Neural cell (in vitro differentiated cells): Measurements from ENCODE around the gene TTPAL. TPM values are rescaled to one million over a fixed set of nuclear protein-coding genes. Genes with fewer than 3 reads are reported as not detected.

Experiments
- H2AFZ ChIP-seq: fragments of 200-600, 300-800 bp; sonication (generic), shearing (Covaris generic); 2 replicates; pipeline ENCODE4 v1.6.0; 2014; ENCODE audit warnings: low read depth, mild to moderate bottlenecking, antibody characterized with exemption, low read length, moderate library complexity
- H3F3A ChIP-seq: fragments of 200-600 bp; shearing (Covaris generic); 2 replicates; pipeline ENCODE4 v1.6.1; 2016; ENCODE audit warnings: mild to moderate bottlenecking, moderate library complexity, mixed read lengths, antibody characterized with exemption, low read length; ENCODE audit not compliant: insufficient read depth, poor library complexity, severe bottlenecking
- H3K27ac ChIP-seq: fragments of 200-600, 300-800 bp; sonication (generic), shearing (Covaris generic); 2 replicates; pipeline ENCODE4 v1.5.1; 2014; ENCODE audit warnings: mild to moderate bottlenecking, low read length, moderate library complexity
- H3K27me3 ChIP-seq: fragments of 300-800, 200-600 bp; sonication (generic), shearing (Covaris generic); 2 replicates; pipeline ENCODE4 v1.6.0; 2014; ENCODE audit warnings: mild to moderate bottlenecking, low read depth, low read length, moderate library complexity; ENCODE audit not compliant: insufficient read depth
- H3K36me3 ChIP-seq: fragments of 300-800, 200-600 bp; sonication (generic), shearing (Covaris generic); 2 replicates; pipeline ENCODE4 v1.5.1; 2014; ENCODE audit warnings: mild to moderate bottlenecking, antibody characterized with exemption, low read length, moderate library complexity; ENCODE audit not compliant: insufficient read depth
- H3K4me2 ChIP-seq: fragments of 300-800, 200-600 bp; sonication (generic), shearing (Covaris generic); 2 replicates; pipeline ENCODE4 v1.6.0; 2014; ENCODE audit warnings: mild to moderate bottlenecking, low read length
- H3K4me3 ChIP-seq: fragments of 300-800, 200-600 bp; sonication (generic), shearing (Covaris generic); 2 replicates; pipeline ENCODE4 v1.5.1; 2014; ENCODE audit warnings: mild to moderate bottlenecking, low read length, moderate library complexity
- H3K79me2 ChIP-seq: fragments of 200-600 bp; shearing (Covaris generic); replicated peaks from 2 replicates; pipeline ENCODE4 v1.6.0; 2014; ENCODE audit warnings: mild to moderate bottlenecking, low read length, moderate library complexity; ENCODE audit not compliant: insufficient read depth
- H3K9ac ChIP-seq: fragments of 300-800, 200-600 bp; sonication (generic), shearing (Covaris generic); 2 replicates; pipeline ENCODE4 v1.6.1; 2016; ENCODE audit warnings: mild to moderate bottlenecking, low read length, mixed read lengths
- H3K9me2 ChIP-seq: fragments of 200-600 bp; shearing (Covaris generic); 2 replicates; pipeline ENCODE4 v1.6.1; 2016; ENCODE audit warnings: mild to moderate bottlenecking, low read length, mixed read lengths; ENCODE audit not compliant: insufficient read depth
- H3K9me3 ChIP-seq: fragments of 200-600, 300-800 bp; sonication (generic), shearing (Covaris generic); 2 replicates; pipeline ENCODE4 v1.6.1; 2016; ENCODE audit warnings: mild to moderate bottlenecking, mixed run types, low read length, moderate library complexity, mixed read lengths
- H4K20me1 ChIP-seq: fragments of 200-600 bp; shearing (Covaris generic); 2 replicates; pipeline ENCODE4 v1.6.1; 2016; ENCODE audit warnings: mild to moderate bottlenecking, mixed run types; ENCODE audit not compliant: insufficient read depth
- EP300 ChIP-seq: fragments of 450-650 bp; conservative IDR thresholded peaks from 2 replicates; pipeline ENCODE4 v1.6.1; 2014; ENCODE audit warnings: antibody characterized with exemption, mild to moderate bottlenecking, moderate library complexity; ENCODE audit not compliant: poor library complexity, severe bottlenecking
- EZH2 ChIP-seq: fragments of 200-600, 300-800 bp; shearing (Covaris generic), sonication (generic); IDR thresholded peaks from 2 replicates; pipeline ENCODE4 v1.6.1; 2014; ENCODE audit warnings: antibody characterized with exemption, low read length, borderline replicate concordance, mild to moderate bottlenecking; ENCODE audit not compliant: insufficient read depth, poor library complexity, severe bottlenecking
- MXI1 ChIP-seq: fragments of 450-650 bp; conservative IDR thresholded peaks from 2 replicates; pipeline ENCODE4 v1.6.1; 2014; ENCODE audit warnings: antibody characterized with exemption, mild to moderate bottlenecking; ENCODE audit not compliant: poor library complexity, severe bottlenecking
- POLR2AphosphoS5 ChIP-seq: IDR thresholded peaks from 2 replicates; pipeline ENCODE4 v1.6.1; 2012
- RAD21 ChIP-seq: fragments of 450-650 bp; conservative IDR thresholded peaks from 2 replicates; pipeline ENCODE4 v1.6.1; 2014; ENCODE audit warnings: antibody characterized with exemption, mild to moderate bottlenecking, moderate library complexity
- SMC3 ChIP-seq: fragments of 450-650 bp; conservative IDR thresholded peaks from 2 replicates; pipeline ENCODE4 v1.6.1; 2014; ENCODE audit warnings: antibody characterized with exemption, mild to moderate bottlenecking, moderate library complexity; ENCODE audit not compliant: poor library complexity
- TAF1 ChIP-seq: IDR thresholded peaks from 2 replicates; pipeline ENCODE4 v1.6.1; 2012; ENCODE audit warnings: low read depth
- polyA plus RNA-seq: library from polyadenylated mRNA; depleted of rRNA; stranded (reverse); fragments of >200 nt; gene quantifications from 2 replicates; pipeline ENCODE4 v1.2.3, GENCODE V29; 2014
- TF ChIP-seq, protein P1 (sequence below): fragments of 450-650 bp; IDR thresholded peaks from 2 replicates; pipeline ENCODE4 v1.5.1; 2014; ENCODE audit warnings: antibody characterized with exemption, mild to moderate bottlenecking, moderate library complexity; ENCODE audit not compliant: poor library complexity, severe bottlenecking
- TF ChIP-seq, protein P2 (sequence below): IDR thresholded peaks from 2 replicates; pipeline ENCODE4 v1.6.1; 2012; ENCODE audit warnings: borderline replicate concordance

Gene TTPAL
- polyA plus RNA-seq, 1 donor from 2014 or later, result 11.2 TPM

DNA sequence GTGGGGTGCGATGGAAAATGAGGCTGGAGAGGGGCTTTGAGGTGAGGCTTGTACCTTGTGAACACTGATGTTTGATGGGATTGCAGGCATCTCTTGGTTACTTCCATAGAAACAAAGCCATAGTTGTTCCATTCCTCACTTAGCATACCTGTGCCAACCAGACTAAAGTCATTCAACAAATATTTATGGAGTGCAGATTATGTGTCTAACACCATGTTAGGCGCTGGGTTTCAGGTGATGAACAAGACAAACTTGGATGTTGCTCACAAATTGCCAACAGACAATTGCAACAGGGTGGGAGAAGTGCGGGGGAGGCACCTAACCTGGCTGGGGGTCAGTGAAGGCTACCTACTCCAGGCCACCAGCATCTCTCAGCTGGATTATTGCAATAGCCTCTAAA is 1.5 kb downstream of the TTPAL start:
- H3K9ac ChIP-seq, result no peak overlapping the region
- no peaks in the 10 kb centered on the region for H3K9me3 ChIP-seq
- H3K27me3 ChIP-seq, result no peaks in the 10 kb centered on the region
- peaks cover 11% of the 10 kb centered on the region for H3K79me2 ChIP-seq
- no peak overlapping the region for H3K4me2 ChIP-seq
- TF ChIP-seq RAD21 (no peak), MXI1 (no peak), EP300 (no peak), TAF1 (no peak), SMC3 (no peak), POLR2AphosphoS5 (no peak), EZH2 (no peak)
- TF ChIP-seq, protein P1, sequence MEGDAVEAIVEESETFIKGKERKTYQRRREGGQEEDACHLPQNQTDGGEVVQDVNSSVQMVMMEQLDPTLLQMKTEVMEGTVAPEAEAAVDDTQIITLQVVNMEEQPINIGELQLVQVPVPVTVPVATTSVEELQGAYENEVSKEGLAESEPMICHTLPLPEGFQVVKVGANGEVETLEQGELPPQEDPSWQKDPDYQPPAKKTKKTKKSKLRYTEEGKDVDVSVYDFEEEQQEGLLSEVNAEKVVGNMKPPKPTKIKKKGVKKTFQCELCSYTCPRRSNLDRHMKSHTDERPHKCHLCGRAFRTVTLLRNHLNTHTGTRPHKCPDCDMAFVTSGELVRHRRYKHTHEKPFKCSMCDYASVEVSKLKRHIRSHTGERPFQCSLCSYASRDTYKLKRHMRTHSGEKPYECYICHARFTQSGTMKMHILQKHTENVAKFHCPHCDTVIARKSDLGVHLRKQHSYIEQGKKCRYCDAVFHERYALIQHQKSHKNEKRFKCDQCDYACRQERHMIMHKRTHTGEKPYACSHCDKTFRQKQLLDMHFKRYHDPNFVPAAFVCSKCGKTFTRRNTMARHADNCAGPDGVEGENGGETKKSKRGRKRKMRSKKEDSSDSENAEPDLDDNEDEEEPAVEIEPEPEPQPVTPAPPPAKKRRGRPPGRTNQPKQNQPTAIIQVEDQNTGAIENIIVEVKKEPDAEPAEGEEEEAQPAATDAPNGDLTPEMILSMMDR, result no peak
- TF ChIP-seq, protein P2, sequence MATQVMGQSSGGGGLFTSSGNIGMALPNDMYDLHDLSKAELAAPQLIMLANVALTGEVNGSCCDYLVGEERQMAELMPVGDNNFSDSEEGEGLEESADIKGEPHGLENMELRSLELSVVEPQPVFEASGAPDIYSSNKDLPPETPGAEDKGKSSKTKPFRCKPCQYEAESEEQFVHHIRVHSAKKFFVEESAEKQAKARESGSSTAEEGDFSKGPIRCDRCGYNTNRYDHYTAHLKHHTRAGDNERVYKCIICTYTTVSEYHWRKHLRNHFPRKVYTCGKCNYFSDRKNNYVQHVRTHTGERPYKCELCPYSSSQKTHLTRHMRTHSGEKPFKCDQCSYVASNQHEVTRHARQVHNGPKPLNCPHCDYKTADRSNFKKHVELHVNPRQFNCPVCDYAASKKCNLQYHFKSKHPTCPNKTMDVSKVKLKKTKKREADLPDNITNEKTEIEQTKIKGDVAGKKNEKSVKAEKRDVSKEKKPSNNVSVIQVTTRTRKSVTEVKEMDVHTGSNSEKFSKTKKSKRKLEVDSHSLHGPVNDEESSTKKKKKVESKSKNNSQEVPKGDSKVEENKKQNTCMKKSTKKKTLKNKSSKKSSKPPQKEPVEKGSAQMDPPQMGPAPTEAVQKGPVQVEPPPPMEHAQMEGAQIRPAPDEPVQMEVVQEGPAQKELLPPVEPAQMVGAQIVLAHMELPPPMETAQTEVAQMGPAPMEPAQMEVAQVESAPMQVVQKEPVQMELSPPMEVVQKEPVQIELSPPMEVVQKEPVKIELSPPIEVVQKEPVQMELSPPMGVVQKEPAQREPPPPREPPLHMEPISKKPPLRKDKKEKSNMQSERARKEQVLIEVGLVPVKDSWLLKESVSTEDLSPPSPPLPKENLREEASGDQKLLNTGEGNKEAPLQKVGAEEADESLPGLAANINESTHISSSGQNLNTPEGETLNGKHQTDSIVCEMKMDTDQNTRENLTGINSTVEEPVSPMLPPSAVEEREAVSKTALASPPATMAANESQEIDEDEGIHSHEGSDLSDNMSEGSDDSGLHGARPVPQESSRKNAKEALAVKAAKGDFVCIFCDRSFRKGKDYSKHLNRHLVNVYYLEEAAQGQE, result no peak
- no peaks in the 10 kb centered on the region for H3K36me3 ChIP-seq
- no peaks in the 10 kb centered on the region for H4K20me1 ChIP-seq
- H3K27ac ChIP-seq, result no peak overlapping the region
- peak overlapping the region; percentile 85 for H3K4me3 ChIP-seq
- H3F3A ChIP-seq, result no peaks in the 10 kb centered on the region
- H3K9me2 ChIP-seq, result no peaks in the 10 kb centered on the region
- no peak overlapping the region for H2AFZ ChIP-seq

DNA sequence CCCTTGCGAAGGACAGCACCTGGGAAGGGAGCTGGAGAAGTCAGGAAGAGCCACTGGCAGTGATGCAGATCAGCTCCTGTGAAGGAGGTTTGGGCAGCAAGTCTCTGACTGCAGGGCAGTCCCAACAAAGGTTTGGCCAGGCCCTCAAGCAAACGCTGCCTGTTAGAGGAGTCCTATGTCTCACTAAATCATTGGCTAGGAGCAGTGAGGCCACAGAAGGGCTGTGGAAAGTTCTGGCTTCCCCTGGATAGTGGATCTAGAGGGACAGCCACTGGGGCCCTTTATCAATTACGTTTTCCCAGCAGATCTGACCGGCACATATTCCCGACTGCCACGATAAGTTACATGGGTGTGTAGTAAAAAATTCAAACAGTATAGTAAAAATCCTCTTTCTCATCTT is 2.5 kb downstream of the TTPAL start:
- Histone ChIP-seq H3K9me2 (no peaks in the 10 kb centered on the region), H3K9me3 (no peaks in the 10 kb centered on the region), H4K20me1 (no peaks in the 10 kb centered on the region), H3F3A (no peaks in the 10 kb centered on the region), H3K27ac (no peak overlapping the region), H3K27me3 (no peaks in the 10 kb centered on the region), H3K4me3 (no peak overlapping the region), H3K36me3 (no peaks in the 10 kb centered on the region), H3K9ac (no peak overlapping the region), H3K4me2 (no peak overlapping the region), H3K79me2 (peaks cover 11% of the 10 kb centered on the region), H2AFZ (no peak overlapping the region)
- no peak for TF ChIP-seq SMC3
- TF ChIP-seq, protein P2, result no peak
